Activated CD4-positive, CD25-positive, alpha-beta regulatory T cell treated with anti-CD3 and anti-CD28 coated beads, Interleukin-2, amount 50 U/mL, for 16 hours (primary cell): Measurements from ENCODE around the gene ZNF438.

ENCODE experiments used
- DNase-seq: peaks from one replicate; pipeline ENCODE4 v3.0.0-alpha.2; 2020; ENCODE audit warnings: low read depth, low spot score

Gene ZNF438

GRCh38 chr10:30885423-30885822 is 146.2 kb downstream of the ZNF438 start:
- DNase-seq = no peak

GRCh38 chr10:30883751-30884150 is 147.9 kb downstream of the ZNF438 start:
- no peak for DNase-seq

GRCh38 chr10:30883116-30883515 is 148.5 kb downstream of the ZNF438 start:
- DNase-seq = no peak

- no peak for DNase-seq
These were observed 149.4 kb downstream of the ZNF438 start for GRCh38 chr10:30882281-30882680.

- no peak for DNase-seq
These were observed 152.7 kb downstream of the ZNF438 start for GRCh38 chr10:30878920-30879319.

GRCh38 chr10:30877111-30877510 is 154.6 kb downstream of the ZNF438 start:
- DNase-seq = no peak

- DNase-seq = no peak
These were observed 158.3 kb downstream of the ZNF438 start for GRCh38 chr10:30873411-30873810.

GRCh38 chr10:30870896-30871295 is 160.8 kb downstream of the ZNF438 start:
- no peak for DNase-seq

- DNase-seq = no peak
These were observed 162.1 kb downstream of the ZNF438 start for GRCh38 chr10:30869566-30869965.

- no peak for DNase-seq
These were observed 163.1 kb downstream of the ZNF438 start for GRCh38 chr10:30868611-30869010.

GRCh38 chr10:30866896-30867295 is 164.8 kb downstream of the ZNF438 start:
- DNase-seq = no peak

- no peak for DNase-seq
These were observed 166.3 kb downstream of the ZNF438 start for GRCh38 chr10:30865141-30865926.

GRCh38 chr10:30863516-30864210 is 168.0 kb downstream of the ZNF438 start:
- DNase-seq = no peak

- no peak for DNase-seq
These were observed 169.2 kb downstream of the ZNF438 start for GRCh38 chr10:30862486-30862885.

- DNase-seq = no peak
These were observed 169.7 kb downstream of the ZNF438 start for GRCh38 chr10:30861976-30862375.

GRCh38 chr10:30861221-30861620 is 170.4 kb downstream of the ZNF438 start:
- no peak for DNase-seq

- DNase-seq = no peak
These were observed 173.2 kb downstream of the ZNF438 start for GRCh38 chr10:30858499-30858898.

GRCh38 chr10:30857803-30858202 is 173.9 kb downstream of the ZNF438 start:
- DNase-seq = no peak

GRCh38 chr10:30855131-30855530 is 176.5 kb downstream of the ZNF438 start:
- DNase-seq = no peak

- no peak for DNase-seq
These were observed 177.0 kb downstream of the ZNF438 start for GRCh38 chr10:30854656-30855055.

- no peak for DNase-seq
These were observed 178.6 kb downstream of the ZNF438 start for GRCh38 chr10:30853066-30853465.

GRCh38 chr10:30850776-30851175 is 180.9 kb downstream of the ZNF438 start:
- no peak for DNase-seq
